HT-29 (cell line): ENCODE measurements around the gene ACVRL1. TPM values are rescaled to one million over a fixed set of nuclear protein-coding genes. Genes with fewer than 3 reads are reported as not detected.
"Not testable (repeated sequence)": the region's sequence is repeated elsewhere in the genome, so short reads cannot be mapped to it uniquely, and the experiment has no call there.

ENCODE experiments used
- DNase-seq: peaks from one replicate; pipeline ENCODE4 v3.0.0-alpha.2; 2015; ENCODE audit warnings: low spot score
- total RNA-seq: library from RNA; depleted of rRNA; stranded (reverse); fragments of >200 nt; shearing (Covaris generic); gene quantifications from 2 replicates; pipeline ENCODE4 v1.2.3, GENCODE V29; 2014

ACVRL1 gene
- total RNA-seq, 1 experiment from 2014 or later = not detected

DNA sequence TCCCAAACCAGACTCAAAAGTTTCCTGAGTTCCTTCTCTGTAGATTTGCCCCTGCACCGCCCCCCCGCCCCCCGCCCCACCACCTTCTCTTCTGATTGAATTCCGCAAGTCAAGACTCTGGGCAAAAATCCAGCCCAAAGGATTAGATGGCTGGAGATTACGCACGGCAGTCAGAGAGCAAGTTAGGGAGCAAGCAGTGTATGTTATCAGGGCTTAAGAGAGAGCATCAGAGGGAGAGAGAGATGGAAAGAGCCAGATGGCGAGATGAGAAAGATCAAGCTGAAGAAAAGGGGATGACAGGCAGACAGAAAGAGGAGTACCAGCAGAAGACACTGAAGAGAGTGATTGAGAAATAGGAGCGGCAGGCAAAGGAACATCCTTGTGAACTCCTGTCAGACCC, 33.3 kb upstream of the ACVRL1 start:
- no peak for DNase-seq

DNA sequence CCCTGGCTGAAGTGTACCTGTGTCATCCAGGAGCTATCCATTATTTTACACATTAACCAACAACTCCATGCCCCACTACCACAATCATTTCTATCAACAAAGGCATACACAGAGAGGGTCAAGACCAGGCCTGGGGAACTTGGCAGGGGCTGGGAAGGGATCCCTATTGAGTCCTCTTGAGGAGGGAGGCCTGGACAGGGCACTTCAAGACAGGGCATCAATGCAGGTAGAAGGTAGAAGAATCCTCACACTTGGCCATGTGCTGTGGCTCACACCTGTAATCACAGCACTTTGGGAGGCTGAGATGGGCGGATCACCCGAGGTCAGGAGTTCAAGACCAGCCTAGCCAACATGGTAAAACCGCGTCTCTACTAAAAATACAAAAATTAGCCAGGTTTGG, 32.8 kb upstream of the ACVRL1 start:
- DNase-seq = no peak

DNA sequence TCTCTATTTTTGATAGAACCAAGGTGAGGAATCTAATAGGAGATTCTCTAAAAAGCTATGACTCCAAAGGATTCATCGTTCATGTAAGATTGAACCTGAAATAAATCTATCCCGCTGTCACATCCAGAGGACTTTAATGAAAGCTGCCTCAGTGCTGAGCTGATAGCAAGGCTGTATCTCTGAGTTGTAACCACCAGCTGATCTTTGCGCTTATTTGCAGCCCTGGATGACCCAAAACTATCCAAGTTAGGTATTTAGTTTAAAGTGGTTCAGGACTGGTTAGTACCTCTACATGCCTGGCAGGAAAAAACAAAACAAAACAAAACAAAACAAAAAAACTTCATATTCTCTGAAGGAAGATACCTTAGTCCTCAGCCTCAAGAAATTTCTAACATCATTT, 28.2 kb upstream of the ACVRL1 start:
- no peak for DNase-seq

DNA sequence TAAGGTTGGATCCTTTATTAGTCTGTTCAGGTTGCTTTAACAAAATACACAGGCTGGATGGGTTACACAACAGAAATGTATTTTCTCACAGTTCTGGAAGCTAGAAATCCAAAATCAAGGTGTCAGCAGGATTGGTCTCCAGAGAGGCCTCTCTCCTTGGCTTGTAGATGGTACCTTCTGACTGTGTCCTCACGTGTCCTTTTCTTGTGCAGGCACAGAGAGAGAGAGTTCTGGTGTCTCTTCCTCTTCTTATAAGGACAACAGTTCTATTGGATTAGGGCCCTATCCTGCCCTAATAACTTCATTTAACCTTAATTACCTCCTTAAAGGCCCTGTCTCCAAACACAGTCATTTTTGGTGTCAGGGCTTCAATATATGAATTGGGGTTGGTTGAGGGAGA, 24.0 kb upstream of the ACVRL1 start:
- no peak for DNase-seq

DNA sequence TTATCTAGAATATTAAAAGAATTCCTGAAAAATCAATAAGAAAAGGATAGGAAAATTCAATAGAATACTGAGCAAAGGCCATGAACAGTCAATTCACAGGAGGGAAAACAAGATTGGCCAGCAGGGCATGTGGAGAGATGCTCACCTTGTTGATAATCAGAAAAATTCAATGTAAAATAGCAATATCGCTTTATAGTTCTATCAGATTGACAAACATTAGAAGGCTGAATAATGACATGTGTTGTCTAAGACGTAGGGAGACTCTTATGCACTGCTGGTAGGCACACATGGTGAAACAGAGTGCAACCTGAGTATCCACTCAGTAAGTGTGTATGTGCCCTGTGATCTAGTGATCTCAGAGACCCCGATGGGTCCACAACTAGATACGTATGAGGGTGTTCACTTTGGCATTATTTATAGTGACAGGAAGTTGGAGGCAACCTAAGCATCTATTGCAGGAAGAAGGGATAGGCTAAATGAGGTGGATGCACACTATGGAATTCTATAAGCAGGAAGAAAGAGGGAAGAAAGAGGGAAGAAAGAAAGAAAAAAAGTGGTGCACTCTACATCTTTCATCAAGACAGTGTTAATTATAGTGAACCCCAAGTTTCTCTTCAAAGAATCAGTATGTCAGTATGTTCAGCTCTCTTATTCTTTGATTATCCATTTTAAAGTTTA, 23.2 kb upstream of the ACVRL1 start:
- no peak for DNase-seq

DNA sequence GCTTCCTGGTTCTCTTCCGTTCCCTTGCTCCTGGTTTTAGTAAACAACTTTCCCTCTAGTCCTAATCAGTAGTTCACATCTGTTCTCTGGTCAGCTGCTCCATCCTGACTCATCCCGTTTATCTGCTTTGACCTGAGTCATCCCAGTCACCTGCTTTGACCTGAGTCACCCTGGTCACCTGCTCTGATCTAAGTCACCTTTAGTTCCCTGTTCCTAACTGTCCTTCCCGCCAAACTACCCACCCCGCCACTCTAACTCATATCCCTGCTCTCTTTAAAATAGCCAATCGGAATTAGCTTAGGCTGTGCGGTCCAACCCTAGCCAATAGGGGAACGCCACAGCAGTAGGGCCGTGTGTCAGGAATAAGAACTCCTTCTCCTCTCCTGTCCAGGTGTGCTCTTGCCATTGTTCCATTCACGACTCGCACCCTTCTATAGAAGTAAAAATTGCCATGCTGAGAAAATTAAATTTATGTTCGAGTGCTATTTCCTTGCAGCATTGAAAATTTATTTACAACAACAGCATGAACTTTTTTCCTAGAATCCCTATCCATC, 22.6 kb upstream of the ACVRL1 start:
- DNase-seq = no peak

DNA sequence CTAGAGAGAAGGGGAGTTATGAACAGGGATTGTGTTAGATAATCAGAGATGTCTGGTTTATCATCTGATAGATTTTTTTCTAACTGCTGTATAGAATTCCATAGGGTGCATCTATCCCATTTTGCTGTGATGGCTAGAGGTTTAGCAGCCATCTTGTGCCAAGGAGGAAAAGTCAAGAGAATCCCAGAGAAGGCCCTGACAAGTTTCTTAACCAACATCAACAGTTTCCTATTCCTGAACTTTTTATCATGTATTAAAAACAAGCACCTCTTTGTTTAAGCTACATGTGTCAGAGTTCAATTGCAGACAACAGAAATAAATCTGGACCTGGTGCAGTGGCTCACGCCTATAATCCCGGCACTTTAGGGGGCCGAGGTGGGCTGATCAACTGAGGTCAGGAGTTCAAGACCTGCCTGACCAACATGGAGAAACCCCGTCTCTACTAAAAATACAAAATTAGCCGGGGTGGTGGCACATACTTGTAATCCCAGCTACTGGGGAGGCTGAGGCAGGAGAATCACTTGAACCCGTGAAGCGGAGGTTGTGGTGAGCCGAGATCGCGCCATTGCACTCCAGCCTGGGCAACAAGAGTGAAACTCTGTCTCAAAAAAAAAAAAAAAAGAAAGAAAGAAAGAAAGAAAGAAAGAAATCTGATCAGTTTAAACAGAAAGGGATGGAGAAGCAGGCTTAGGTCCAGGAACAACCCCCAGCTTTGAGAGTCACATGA, 21.8 kb upstream of the ACVRL1 start:
- not testable (repeated sequence) for DNase-seq

DNA sequence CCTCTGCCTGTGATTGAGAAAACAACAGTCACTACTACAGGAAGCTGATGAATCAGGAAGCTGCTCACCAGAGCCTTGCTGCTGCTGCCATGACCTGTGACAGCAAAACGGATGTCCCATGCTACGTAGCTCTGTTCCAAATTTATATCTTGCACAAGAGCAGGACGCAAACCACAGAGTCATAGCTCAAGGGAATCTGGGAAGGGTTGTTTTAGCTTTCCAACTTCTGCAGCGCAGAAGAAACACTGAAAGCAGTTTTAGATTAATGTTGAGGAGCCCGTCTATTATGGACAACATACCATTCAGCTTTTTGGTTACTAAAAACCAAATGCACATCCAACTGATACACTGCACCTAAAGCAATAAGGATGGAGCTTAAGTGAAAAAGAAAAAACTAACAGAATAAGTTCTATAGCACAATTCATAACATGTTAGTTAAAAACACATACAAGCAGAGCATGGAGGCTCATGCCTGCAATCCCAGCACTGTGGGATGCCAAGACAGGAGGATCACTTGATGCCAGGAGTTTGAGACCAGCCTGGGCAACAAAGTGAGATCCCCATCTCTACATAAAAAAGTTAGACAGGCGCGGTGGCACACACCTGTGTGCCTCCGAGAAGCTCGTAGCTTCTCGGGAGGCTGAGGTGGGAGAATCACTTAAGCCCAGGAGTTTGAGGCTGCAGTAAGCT, 21.1 kb upstream of the ACVRL1 start:
- DNase-seq = no peak

DNA sequence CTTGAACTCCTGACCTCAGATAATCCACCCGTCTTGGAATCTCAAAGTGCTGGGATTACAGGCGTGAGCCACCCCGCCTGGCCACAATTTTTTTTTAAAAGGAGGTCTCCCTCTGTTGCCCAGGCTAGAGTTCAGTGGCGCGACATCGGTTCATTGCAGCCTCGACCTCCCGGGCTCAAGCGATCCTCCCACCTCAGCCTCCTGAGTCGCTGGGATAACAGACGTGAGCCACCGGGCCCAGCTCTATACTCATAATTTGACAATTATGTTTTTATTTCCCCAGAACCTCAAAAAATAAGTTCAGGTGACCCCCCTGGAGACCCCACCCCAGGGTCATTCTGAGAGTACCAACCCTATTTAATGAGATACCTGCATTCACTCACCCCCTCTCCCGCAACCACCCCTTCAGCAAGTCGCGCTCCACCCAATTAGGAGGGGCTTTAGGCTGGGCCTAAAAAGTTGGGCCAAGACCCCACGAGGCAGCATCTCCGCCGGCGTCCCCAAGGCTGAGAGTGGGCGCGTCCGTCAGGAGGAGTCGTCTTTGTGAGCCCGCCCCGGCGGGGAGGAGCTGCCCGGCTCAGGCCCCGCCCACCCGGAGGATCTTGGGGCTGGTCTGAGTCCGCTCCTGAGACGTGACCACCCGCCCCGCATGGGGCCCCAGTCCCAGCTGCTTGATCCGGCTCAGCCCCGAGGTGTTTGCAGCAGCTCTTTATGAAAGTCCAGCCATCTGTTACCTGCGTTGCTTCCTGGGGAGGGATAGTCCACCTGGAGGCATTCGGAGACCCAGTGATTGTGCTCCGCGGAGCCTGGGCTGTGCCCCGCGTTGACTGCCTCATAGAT, 19.6 kb upstream of the ACVRL1 start, which contains the start of gene ANKRD33:
Gene ANKRD33 (plus strand): TSS at position 628 of the 840 bp plus-strand sequence. CDS start 84 bp downstream, at position 712.
- no peak for DNase-seq

DNA sequence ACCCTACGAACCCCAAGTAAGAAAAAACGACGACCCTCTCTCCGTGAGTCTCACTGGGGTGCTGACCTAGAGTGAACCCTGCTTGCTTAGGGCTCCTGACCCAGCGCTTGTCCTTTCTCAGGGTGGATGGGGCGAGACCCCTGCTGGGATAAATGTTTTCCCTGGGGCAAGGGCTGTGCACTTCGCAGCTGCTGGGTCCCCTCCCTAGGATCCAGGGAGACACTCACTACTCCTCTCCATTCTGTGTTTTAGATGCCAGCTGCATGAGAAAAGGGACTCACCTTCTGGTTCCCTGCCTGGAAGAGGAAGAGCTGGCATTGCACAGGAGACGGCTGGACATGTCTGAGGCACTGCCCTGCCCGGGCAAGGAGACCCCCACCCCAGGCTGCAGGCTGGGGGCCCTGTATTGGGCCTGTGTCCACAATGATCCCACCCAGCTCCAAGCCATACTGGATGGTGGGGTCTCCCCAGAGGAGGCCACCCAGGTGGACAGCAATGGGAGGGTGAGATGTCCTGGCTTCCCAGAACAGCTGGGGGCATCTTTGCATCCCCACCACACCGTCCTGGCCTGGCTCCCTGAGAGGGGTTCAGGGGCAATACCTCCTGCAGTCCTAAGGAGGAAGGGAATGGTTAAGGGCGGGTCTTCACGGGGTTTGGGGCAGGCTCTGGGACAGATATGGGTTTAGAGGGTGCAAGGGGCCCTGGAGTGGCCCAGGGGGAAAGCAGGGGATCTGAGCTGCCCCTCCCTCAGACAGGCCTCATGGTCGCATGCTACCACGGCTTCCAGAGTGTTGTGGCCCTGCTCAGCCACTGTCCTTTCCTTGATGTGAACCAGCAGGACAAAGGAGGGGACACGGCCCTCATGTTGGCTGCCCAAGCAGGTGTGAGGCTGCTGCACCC, 18.7 kb upstream of the ACVRL1 start:
- DNase-seq = no peak

DNA sequence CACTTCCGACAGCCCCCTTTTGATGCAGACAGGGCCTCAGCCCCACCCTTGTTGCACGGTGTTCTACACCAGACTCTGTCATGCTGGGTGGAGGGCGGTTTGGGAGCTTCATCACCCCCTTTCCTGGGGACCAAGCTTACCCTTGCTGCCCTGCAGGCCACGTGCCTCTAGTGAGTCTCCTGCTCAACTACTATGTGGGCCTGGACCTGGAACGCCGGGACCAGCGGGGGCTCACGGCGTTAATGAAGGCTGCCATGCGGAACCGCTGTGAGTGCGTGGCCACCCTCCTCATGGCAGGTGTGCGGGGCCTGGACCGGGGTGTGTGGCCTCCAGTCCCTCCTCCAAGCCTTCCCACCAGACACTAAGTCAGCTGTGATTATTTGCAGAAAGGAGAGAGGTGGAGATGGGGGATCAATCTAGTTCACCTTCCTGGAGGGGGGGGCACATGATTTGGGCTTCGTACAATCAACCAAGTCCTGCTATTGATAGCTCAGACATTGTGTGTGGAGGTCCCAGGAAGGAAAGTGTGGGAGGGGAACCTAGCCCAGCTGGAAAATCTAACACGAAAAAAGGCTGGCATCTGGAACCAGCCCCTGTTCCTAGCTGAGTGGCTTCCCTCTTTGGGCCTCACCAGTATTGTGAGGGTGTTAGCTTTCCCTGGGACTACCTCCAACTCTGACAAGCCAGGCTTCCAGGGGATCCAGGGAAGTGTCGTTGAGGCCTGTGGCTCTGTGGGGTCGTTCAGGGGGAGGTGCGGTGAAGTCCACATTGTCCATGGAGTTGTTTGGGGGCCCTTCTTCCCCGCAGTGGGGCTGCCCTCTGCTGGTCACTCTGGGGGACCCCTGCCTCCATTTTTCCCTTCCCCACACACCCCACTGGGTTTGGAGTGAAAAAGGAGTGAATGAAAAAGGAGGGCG, 17.8 kb upstream of the ACVRL1 start:
- no peak for DNase-seq

DNA sequence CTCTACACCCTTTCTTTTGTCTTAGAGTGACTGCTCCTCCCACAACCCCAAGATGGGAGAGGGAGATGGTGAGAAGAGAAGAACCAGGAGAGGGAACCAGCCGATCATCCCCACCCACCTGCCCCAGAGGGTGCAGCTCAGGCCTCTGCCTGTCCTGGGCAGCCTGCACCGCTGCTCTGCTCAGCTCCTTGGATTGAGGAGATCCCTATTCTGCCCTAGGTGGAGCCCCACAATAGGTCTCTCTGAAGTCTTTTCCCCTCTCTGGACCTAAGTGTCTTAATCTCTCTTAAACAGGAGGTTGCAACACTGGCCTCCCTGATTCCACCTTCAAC, 17.2 kb upstream of the ACVRL1 start:
- no peak for DNase-seq

DNA sequence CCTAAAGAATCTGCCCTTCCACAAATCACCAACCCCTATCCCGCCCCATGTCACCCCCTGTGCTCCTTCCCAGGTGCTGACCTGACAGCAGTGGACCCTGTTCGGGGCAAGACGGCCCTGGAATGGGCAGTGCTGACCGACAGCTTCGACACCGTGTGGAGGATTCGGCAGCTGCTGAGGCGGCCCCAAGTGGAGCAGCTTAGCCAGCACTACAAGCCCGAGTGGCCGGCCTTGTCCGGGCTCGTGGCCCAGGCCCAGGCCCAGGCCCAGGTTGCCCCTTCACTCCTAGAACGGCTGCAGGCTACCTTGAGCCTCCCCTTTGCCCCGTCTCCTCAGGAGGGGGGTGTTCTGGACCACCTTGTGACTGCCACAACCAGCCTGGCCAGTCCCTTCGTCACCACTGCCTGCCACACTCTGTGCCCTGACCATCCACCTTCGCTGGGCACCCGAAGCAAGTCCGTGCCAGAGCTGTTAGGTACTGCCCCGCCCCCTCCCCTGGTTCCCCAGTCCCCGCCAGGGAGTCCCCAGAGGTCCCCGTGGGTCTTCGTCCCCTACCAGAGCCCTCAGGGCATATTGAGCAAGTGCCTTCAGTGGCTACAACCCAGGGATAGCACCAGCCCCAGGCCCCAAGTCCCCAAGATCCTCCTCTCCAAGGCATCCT, 16.7 kb upstream of the ACVRL1 start:
- DNase-seq = no peak

DNA sequence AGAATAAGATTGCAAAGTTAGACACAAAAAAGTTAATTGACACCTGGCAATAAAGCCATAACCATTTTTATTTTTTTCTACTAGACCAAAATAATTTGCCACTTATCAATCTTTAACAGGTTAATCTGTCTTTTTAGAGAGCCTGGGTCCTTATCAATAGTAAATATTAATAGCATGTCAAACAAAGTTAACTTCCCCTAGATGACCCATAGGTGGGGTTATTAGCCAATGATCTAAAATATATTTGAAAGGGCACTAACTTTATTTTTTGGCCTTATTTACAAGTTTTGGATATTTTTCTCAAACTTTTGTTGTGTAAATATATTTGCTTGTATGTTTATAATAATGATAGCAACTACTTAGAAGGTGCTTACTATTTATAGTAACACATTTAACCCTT, 15.5 kb upstream of the ACVRL1 start:
- no peak for DNase-seq

DNA sequence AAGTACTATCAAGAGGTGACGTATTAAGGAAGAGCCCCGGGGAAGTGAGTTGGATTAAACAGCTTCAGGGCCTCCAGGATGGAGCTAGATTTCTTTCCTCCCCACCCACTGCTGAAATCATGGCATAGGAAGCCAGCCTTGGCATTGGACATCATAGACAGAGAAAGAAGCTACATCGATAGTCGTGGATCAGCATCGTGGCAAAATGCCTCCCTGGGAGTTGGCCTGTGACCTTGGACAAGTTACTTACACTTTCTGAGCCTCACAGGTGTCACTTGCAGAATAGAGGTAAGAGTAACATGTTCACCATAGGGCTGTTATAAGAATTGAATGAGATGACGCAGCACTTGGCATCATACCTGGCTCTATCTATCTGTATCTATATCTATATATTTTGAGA, 13.5 kb upstream of the ACVRL1 start:
- DNase-seq = no peak

DNA sequence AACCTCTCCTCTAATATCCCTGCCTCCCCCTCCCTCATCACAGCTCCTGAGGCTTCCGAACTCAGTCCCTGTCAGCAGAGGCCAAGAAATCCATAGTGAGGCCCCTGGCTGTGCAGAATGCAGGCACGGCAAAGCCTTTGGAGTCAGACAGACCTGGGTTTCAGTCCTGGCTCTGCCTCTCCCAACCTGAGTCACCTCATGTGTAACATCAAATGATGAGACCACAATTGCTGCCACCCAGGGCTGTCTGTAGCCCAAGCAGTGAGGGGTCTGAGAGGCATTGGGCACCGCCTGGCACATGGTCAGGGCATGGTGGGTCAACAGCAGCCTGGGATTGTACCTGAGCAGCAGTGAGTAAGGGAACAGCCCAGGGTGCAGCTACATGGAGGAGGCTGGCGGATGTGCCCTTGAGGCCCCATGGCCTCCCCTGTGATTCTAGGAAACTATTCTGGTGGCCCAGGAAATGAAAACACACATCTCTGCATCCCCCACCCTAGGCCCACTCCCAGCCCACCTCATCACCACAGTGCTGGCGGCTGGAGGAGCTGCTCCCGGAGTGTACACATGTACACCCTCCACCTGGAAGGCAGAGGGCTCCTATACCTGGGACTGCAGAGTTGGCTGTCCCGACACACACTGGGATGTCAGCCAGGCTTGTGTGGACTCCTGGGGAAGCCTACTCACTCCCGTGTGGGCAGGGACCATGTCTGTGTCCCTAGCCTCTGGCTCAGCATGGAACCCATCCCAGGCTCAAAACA, 11.7 kb upstream of the ACVRL1 start:
- no peak for DNase-seq

DNA sequence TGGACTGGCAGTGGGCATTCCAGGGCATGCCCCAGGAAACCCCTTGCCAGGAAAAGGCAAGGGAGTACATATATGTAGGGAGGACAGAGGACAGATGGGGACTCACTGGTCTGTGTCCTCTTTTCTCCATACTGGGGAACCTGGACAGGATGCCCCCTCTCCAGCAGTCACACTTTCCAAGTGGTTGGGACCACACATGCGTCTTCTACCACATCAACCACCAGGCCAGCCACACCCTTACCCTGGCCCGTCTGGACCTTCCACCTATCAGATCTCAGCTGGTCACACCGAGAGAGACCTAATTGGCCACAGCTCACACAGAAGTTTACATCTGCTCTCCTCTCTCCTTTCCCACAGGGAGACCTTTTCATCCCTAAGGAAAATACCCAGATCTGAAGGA, 11.1 kb upstream of the ACVRL1 start:
- DNase-seq = no peak

DNA sequence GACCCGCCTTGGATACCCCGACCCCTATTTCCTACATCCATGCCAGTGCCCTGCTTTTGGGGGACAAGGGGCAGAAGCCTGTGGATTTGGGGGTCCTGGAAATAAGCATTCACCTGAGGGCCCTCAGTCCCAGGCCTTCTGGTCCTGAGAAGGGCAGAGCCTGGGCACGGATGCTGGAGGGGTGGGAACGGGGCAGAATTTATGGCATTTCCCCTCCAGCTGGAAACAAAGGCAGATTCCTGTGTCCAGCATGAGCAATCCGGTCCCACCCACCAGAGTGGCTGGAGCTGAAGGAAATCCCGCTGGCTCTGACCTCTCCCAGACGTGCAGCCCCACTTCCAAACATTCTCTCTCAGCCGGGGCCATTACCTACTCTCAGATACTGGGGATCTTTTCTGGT, 10.1 kb upstream of the ACVRL1 start:
- no peak for DNase-seq
